ENCODE results near the gene SPRY1.

GRCh38 chr4:123363729-123364128 is 32.9 kb upstream of the SPRY1 start:
- TF ChIP-seq CTCF (IDR thresholded peaks at IDR 0.05): no peak
- TF ChIP-seq POLR2A (IDR thresholded peaks at IDR 0.05): no peak

Data from tibial nerve (tissue), 3 donors.